GM12891 (cell line): ENCODE data around the gene EDN1.

Experiments used
- PAX5 ChIP-seq: IDR thresholded peaks from 2 replicates; pipeline ENCODE4 v1.6.1; 2011; ENCODE audit warnings: low read length, moderate library complexity, mild to moderate bottlenecking; ENCODE audit not compliant: insufficient read depth, severe bottlenecking
- POLR2A ChIP-seq: IDR thresholded peaks from 2 replicates; pipeline ENCODE4 v1.6.1; 2011; ENCODE audit warnings: low read depth, low read length, control low read depth
- POLR2AphosphoS5 ChIP-seq: IDR thresholded peaks from 2 replicates; pipeline ENCODE4 v1.6.1; 2011; ENCODE audit warnings: low read depth, low read length, control low read depth
- TAF1 ChIP-seq: IDR thresholded peaks from 2 replicates; pipeline ENCODE4 v1.6.1; 2011; ENCODE audit warnings: low read depth, low read length, control low read depth

GRCh38 chr6:12261502-12261901 is 28.7 kb upstream of the EDN1 start:
- TF ChIP-seq POLR2A (no peak), TAF1 (no peak), POLR2AphosphoS5 (no peak), PAX5 (no peak)
